Measurements from ENCODE around the gene UNC93A. TPM values are rescaled to one million over a fixed set of nuclear protein-coding genes. Genes with fewer than 3 reads are reported as not detected.
"Not testable (repeated sequence)": the region's sequence is repeated elsewhere in the genome, so short reads cannot be mapped to it uniquely, and the experiment has no call there.

The UNC93A gene
- total and polyA plus RNA-seq, 2 experiments from 2014 or later, result 38.8 to 66.6 TPM

- TF ChIP-seq EZH2 (IDR thresholded peaks at IDR 0.05; ENCODE audit: borderline replicate concordance), result no peak
- TF ChIP-seq CTCF (IDR thresholded peaks at IDR 0.05; ENCODE audit: poor library complexity), result no peak
- no peak for TF ChIP-seq EZH2phosphoT487 (IDR thresholded peaks at IDR 0.05; ENCODE audit: low read depth, severe bottlenecking, unreplicated experiment)
- peak overlapping the region; percentile 63 for H3K27ac ChIP-seq
These were observed 17.1 kb downstream of the UNC93A start for GRCh38 chr6:167308207-167308606.

GRCh38 chr6:167309355-167310192, 18.5 kb downstream of the UNC93A start:
- peak overlapping the region; percentile 58 for H3K27ac ChIP-seq
- H3K4me3 ChIP-seq; H2AFZ ChIP-seq; H4K20me1 ChIP-seq (ENCODE audit: insufficient read depth, poor library complexity, severe bottlenecking); DNase-seq (ENCODE audit: low spot score); H3K36me3 ChIP-seq (replicated peaks; ENCODE audit: insufficient read depth, low read depth); H3K27me3 ChIP-seq; H3K4me2 ChIP-seq; H3K9me3 ChIP-seq (ENCODE audit: low read depth); H3K4me1 ChIP-seq (ENCODE audit: insufficient read depth); H3K9me2 ChIP-seq (replicated peaks; ENCODE audit: insufficient read depth); H3K79me2 ChIP-seq: not testable (repeated sequence)
- 72% methylated on average over 17 of the region's 17 CpGs for WGBS (ENCODE audit: low lambda C conversion rate, missing lambda C conversion rate)

More at GRCh38 chr6:167308207-167308606, 17.1 kb downstream of the UNC93A start:
- Histone ChIP-seq H3K9me2 (replicated peaks; ENCODE audit: insufficient read depth) (no peaks in the 10 kb centered on the region), H3K36me3 (replicated peaks; ENCODE audit: insufficient read depth, low read depth) (no peaks in the 10 kb centered on the region), H3K4me1 (ENCODE audit: insufficient read depth) (peaks cover 7% of the 10 kb centered on the region), H2AFZ (no peak overlapping the region), H3K4me2 (no peak overlapping the region), H3K9me3 (ENCODE audit: low read depth) (no peaks in the 10 kb centered on the region), H4K20me1 (ENCODE audit: insufficient read depth, poor library complexity, severe bottlenecking) (no peaks in the 10 kb centered on the region), H3K79me2 (no peaks in the 10 kb centered on the region), H3K27me3 (no peaks in the 10 kb centered on the region), H3K4me3 (no peak overlapping the region)
- WGBS (ENCODE audit: low lambda C conversion rate, missing lambda C conversion rate), result 95% methylated on average over 4 of the region's 5 CpGs
- DNase-seq (ENCODE audit: low spot score), result no peak

DNA sequence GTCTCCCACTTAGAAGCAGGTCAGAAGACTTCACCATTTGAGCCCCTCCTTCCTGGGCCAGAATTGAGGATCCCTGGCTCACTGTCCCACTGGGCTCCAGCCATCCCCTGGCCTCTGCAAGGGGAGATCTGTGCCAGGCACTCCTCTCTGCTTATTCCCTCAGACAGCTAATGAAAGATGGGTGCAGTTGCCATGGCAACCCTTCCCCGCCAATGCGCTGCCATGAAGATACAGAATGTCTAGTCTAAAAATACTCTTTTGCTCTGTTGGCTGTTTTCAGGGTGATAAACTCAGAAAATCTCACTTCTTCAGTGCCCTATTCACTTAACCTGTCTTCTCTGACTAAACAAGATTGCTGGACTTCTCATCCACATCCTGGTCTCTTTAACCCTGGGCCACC, 20.2 kb downstream of the UNC93A start:
- H3K27me3 ChIP-seq, result no peaks in the 10 kb centered on the region
- peak overlapping the region; percentile 58 for H3K27ac ChIP-seq
- H3K79me2 ChIP-seq, result no peaks in the 10 kb centered on the region
- H3K4me2 ChIP-seq, result no peak overlapping the region
- no peak overlapping the region for H2AFZ ChIP-seq
- H3K4me3 ChIP-seq, result no peak overlapping the region
- TF ChIP-seq EZH2 (IDR thresholded peaks at IDR 0.05; ENCODE audit: borderline replicate concordance), result no peak
- no peak for TF ChIP-seq EZH2phosphoT487 (IDR thresholded peaks at IDR 0.05; ENCODE audit: low read depth, severe bottlenecking, unreplicated experiment)
- no peak for TF ChIP-seq CTCF (IDR thresholded peaks at IDR 0.05; ENCODE audit: poor library complexity)
- no peaks in the 10 kb centered on the region for H3K9me2 ChIP-seq (replicated peaks; ENCODE audit: insufficient read depth)
- 93% methylated on average over 2 of the region's 2 CpGs for WGBS (ENCODE audit: low lambda C conversion rate, missing lambda C conversion rate)
- DNase-seq (ENCODE audit: low spot score), result peak; percentile 51
- no peaks in the 10 kb centered on the region for H3K9me3 ChIP-seq (ENCODE audit: low read depth)
- no peaks in the 10 kb centered on the region for H3K36me3 ChIP-seq (replicated peaks; ENCODE audit: insufficient read depth, low read depth)
- H4K20me1 ChIP-seq (ENCODE audit: insufficient read depth, poor library complexity, severe bottlenecking), result no peaks in the 10 kb centered on the region
- H3K4me1 ChIP-seq (ENCODE audit: insufficient read depth), result peaks cover 7% of the 10 kb centered on the region

DNA sequence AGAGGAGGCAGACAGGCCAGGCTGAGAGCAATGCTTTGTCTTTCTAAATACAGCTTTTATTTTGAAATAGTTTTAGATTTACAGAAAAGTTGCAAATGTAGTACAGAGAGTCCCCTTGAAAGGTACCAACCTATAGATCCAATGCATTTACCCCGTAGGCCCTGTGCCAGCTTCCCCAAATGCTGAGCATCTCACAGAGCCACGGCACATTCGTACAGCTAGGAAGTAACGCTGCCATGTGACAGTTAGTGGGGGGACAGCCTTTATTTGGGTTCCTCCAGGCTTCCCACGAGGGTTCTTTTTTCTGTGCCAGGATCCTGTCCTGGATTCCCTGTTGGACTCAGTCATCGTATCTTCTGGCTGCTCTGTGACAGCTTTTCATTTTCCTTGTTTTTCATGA, 20.6 kb downstream of the UNC93A start:
- H3K27ac ChIP-seq, result peak overlapping the region; percentile 58
- H3K9me2 ChIP-seq (replicated peaks; ENCODE audit: insufficient read depth); H2AFZ ChIP-seq; H3K9me3 ChIP-seq (ENCODE audit: low read depth); H3K36me3 ChIP-seq (replicated peaks; ENCODE audit: insufficient read depth, low read depth); H3K27me3 ChIP-seq; H3K4me3 ChIP-seq; H3K79me2 ChIP-seq; H3K4me2 ChIP-seq; DNase-seq (ENCODE audit: low spot score); H4K20me1 ChIP-seq (ENCODE audit: insufficient read depth, poor library complexity, severe bottlenecking); H3K4me1 ChIP-seq (ENCODE audit: insufficient read depth): not testable (repeated sequence)
- 93% methylated on average over 6 of the region's 6 CpGs for WGBS (ENCODE audit: low lambda C conversion rate, missing lambda C conversion rate)

Measured in hepatocyte (in vitro differentiated cells).